GM19455 (cell line): ENCODE results near the gene DOK3.

Source experiments
- ATAC-seq: cut with Tn5 transposase; IDR thresholded peaks from one replicate; pipeline ENCODE4 v1.9.1; 2021; ENCODE audit not compliant: unreplicated experiment

Gene DOK3

DNA sequence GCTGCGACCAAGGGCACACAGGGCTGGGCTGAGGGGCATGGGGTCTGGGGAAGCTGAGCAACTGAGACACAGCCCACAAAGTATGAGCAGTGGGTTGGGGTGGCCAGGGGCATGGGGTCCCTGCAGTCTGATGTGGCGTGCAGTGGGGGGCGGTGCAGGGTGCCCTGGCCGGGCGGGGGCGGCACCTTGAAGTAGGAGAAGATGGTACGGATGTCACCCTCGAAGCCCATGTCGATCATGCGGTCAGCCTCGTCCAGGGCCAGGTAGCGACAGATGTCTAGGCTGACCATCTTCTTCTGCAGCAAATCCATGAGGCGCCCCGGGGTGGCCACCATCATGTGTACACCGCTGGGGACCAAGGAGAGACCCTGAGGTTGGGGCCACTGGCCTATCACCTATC lies 3.9 kb upstream of the DOK3 start:
- ATAC-seq, result no peak

DNA sequence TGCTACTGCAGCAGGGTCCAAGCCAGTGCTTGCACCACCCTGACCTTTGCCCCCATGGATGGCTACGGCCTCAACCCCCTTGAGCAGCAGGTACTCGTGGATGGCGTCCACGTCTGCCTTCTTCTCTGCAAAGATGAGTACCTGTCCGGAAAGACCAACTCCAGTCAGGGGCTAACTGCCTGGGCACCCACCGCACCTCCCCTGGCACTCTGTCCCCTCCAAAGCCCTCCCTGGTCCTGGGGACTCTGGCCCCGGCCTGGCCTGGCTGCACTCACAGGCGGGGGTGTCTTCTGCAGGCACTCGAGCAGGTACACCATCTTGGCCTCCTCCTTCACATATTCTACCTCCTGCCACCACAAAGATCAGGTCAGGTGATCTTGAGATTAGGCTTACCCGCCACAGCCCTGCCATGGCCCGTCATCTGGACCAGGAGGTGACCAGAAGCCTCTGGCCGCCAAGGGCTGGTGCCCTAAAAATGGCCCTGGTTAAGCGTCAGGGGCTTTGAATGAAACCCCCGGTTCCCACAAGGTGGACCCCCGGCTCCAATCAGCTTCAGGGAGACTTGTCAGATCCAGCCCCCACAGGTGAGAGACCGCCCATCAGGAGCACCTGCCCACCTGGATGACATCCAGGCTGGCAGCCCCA lies 3.2 kb upstream of the DOK3 start:
- ATAC-seq, result no peak

- ATAC-seq, result no peak
These were observed 2.4 kb upstream of the DOK3 start for GRCh38 chr5:177511796-177512675.

- ATAC-seq, result no peak
These were observed 1.6 kb upstream of the DOK3 start for GRCh38 chr5:177511181-177511580.

GRCh38 chr5:177510567-177511053 lies 984 bp upstream of the DOK3 start:
- ATAC-seq, result no peak

- peak; percentile 15 for ATAC-seq
These were observed 453 bp upstream of the DOK3 start for GRCh38 chr5:177509991-177510566.

DNA sequence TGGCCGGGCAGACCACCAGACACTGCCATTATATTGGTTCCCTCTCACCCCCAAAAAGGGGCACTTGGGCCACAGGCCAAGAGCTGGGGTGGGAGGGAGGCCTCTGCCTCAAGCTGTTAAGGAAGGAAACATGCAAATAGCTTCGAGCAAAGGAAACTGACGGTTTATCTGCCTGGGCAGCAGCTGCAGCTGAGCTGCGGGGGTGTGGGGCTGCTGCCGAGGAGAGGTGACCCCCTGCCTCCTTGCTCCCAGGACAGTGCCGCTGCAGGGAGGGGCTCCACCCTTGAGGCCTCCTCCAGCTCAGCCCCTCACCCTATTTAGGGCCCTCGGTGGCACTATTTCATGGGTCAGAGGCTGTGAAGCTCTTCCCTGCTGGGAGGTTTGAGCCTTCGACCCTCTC lies 789 bp downstream of the DOK3 start:
- peak; percentile 38 for ATAC-seq

GRCh38 chr5:177508221-177508611 lies 1.4 kb downstream of the DOK3 start:
- no peak for ATAC-seq

DNA sequence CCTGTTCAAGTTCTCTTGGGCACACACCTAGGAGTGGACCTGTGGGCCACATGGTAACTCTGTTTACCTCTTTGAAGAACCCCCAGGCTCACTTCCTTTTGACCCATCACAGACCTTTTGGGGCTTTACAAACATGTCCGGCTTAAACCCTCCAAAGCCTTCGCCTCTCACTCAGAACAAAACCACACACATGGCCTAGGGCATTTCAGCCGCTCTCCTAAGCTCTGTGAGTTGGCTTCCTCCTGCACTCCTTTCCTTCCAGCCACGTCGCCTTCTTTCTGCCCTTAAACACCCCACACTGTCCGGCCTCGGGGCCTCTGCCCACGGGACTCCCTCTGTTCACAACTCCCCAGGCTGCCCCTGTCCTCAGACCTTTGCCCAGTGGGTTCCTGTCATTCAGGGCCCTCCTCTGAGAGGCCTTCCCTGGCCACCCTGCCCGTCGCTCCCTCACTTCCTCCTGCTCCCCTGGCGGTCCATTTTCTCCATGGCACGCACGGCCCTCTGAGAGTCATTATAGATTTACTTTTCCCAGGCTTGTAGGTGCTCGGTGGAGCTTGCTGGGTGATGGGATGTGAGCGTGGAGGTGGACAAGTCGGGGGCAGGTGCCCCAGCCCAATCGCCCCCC lies 1.9 kb downstream of the DOK3 start:
- no peak for ATAC-seq

DNA sequence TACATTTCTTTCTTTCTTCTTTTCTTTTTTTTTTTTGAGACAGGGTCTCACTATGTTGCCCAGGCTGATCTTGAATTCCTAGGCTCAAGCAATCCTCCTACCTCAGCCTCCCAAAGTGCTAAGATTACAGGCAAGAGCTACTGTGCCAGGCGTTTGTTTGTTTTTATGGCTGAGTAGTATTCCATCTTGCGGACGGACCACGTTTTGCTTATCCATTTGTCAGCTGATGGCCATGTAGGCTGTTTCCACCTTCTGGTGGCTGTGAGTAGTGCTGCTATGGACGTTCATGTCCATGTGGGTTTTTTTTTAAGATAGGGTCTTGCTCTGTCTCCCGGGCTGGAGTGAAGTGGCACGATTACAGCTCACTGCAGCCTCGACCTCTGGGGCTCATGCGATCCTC lies 2.5 kb downstream of the DOK3 start:
- ATAC-seq, result no peak

- no peak for ATAC-seq
These were observed 4.6 kb downstream of the DOK3 start for GRCh38 chr5:177505075-177505474.

DNA sequence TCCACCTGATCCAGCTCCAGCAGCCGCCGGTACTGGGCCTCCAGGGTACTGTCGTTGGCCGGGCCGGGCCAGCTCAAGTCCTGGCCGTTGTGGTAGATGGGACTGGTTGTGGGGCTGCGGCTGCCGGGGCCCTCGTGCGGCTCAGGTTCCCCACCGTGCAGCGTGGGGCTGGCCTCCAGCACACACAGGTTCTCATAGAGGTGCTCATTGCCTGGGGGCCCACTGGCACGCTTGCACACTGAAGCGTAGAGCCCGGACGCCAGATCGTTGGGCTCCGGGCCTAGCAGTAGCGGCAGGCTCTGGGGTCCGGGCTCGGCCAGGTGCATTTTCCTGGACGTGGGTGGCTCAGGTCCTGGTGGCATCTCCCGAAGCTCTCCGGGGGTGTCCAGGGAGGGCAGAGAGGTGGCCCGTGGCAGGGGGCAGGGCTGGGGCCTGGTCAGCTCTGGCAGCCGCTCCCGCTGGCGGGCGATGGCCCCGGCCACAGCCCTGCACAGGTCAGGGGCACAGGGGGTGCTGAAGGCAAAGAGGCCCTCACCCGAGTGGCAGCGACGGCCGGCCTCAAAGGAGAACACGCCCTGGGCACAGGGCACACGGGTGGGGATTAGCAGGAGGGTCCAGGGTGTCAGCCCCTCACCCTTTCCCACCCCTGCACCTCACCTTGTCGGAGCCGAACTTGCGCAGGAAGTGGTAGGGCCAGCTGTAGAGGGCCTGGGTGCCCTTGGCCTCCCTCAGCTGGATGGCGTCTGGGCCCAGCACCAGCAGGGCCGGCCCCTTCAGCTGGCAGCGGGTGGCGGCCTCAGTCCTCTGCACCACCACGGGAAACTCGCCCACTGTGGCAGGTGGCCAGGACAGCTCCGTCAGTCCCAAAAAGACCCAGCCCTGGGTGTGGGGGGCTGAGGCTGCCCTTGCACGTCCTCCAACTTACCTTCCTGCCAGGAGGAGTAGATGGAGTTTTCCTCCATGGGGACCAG lies 5.3 kb downstream of the DOK3 start:
- ATAC-seq, result no peak

DNA sequence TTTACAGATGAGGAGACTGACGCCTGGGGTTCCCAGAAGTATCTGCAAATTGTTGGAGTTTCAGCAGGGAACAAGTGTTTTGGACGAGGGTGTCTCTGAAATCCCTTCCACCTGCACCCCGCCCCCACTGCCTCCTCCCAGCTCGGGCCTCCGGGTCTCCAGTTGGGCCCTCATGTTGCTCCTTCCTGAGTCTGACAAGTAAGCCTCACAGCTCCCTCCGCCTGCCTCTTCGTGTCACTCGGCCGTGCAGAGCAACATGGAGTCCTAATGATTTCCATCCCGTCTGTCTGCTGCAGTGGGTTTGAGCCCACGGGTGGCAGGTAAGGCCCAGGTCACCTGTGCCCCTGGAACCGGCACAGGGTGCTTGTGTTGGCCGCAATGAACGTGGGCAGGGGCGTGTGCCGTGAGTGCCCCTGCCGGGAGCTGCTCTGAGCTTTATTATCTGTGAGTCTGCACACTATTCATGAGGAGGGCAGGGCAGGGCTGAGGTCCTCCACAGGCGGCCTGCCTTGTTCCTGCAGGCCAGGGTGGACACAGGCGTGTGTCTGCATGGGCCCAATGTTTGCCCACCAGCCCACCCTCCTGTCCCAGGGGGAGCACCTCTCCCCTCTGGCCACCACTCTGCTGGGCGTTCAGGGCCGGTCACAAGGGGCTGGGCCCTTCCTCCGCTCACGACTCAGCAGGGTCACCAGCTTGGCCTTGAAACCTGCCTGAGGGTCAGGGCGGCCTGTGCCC lies 6.1 kb downstream of the DOK3 start:
- ATAC-seq, result no peak

- no peak for ATAC-seq
These were observed 6.7 kb downstream of the DOK3 start for GRCh38 chr5:177502886-177503285.

GRCh38 chr5:177501874-177502678 lies 7.5 kb downstream of the DOK3 start:
- ATAC-seq, result no peak

GRCh38 chr5:177500685-177501522 lies 8.7 kb downstream of the DOK3 start:
- no peak for ATAC-seq

DNA sequence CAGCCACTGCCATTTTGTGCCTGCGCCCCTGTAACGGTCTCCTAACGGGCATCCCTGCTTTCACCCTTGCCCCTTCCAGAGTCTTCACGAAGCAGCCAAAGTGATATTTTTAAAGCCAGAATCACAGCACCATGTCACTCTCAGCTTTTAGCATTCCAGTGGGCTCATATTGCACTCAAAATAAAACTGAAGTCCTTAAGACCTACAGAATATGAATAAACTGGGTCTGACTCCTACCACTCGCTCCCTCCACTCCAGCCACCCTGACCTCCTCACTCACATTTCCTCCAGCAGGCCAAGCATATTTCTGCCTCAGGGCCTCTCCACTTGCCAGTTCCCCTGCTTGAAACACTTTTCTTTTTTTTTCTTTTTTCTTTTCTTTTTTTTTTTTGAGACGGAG lies 9.8 kb downstream of the DOK3 start:
- ATAC-seq, result no peak
